ENCODE results near the gene P2RY2. TPM values are rescaled to one million over a fixed set of nuclear protein-coding genes. Genes with fewer than 3 reads are reported as not detected.
"Not testable (repeated sequence)": the region's sequence is repeated elsewhere in the genome, so short reads cannot be mapped to it uniquely, and the experiment has no call there.

P2RY2 gene
- total RNA-seq, 2 experiments from 2014 or later, result not detected

GRCh38 chr11:73196576-73196975 is 21.5 kb upstream of the P2RY2 start:
- H3K9me3 ChIP-seq (ENCODE audit: low read length), result no peaks in the 10 kb centered on the region
- H3K4me2 ChIP-seq (ENCODE audit: low read length), result no peak overlapping the region
- no peaks in the 10 kb centered on the region for H4K20me1 ChIP-seq (ENCODE audit: insufficient read depth, low read length)
- ChIA-PET CTCF (ENCODE audit: unreplicated experiment) (no interaction called here), POLR2A (no interaction called here)
- H2AFZ ChIP-seq (ENCODE audit: low read length), result no peak overlapping the region
- intact Hi-C loops (cut with micrococcal nuclease; ENCODE audit: unreplicated experiment), result no loop called here
- no peak for DNase-seq (ENCODE audit: low spot score)
- TF ChIP-seq EZH2phosphoT487 (IDR thresholded peaks at IDR 0.05; ENCODE audit: borderline replicate concordance, low read depth, low read length), result no peak
- no peak for TF ChIP-seq CTCF (conservative IDR thresholded peaks at IDR 0.05; ENCODE audit: low read length)
- no peak overlapping the region for H3K4me3 ChIP-seq (ENCODE audit: low read depth, low read length, poor library complexity, severe bottlenecking)
- H3K4me1 ChIP-seq (ENCODE audit: insufficient read depth, low read length, poor library complexity, severe bottlenecking), result no peaks in the 10 kb centered on the region
- no peaks in the 10 kb centered on the region for H3K79me2 ChIP-seq (ENCODE audit: insufficient read depth, low read depth, low read length)
- no peak overlapping the region for H3K27ac ChIP-seq (ENCODE audit: low read depth, low read length, poor library complexity, severe bottlenecking)
- H3K9me2 ChIP-seq (ENCODE audit: insufficient read depth, low read length), result no peaks in the 10 kb centered on the region
- no TSS peak for BruUV-seq (replicated peaks)
- no peaks in the 10 kb centered on the region for H3K36me3 ChIP-seq (ENCODE audit: insufficient read depth, low read length)

GRCh38 chr11:73197348-73197747 is 20.7 kb upstream of the P2RY2 start:
- TF ChIP-seq EZH2phosphoT487 (IDR thresholded peaks at IDR 0.05; ENCODE audit: borderline replicate concordance, low read depth, low read length), result no peak
- no peak for TF ChIP-seq CTCF (conservative IDR thresholded peaks at IDR 0.05; ENCODE audit: low read length)
- ChIA-PET CTCF (ENCODE audit: unreplicated experiment) (no interaction called here), POLR2A (no interaction called here)
- H2AFZ ChIP-seq (ENCODE audit: low read length), result no peak overlapping the region
- no peaks in the 10 kb centered on the region for H3K79me2 ChIP-seq (ENCODE audit: insufficient read depth, low read depth, low read length)
- H3K9me3 ChIP-seq (ENCODE audit: low read length), result no peaks in the 10 kb centered on the region
- no peaks in the 10 kb centered on the region for H4K20me1 ChIP-seq (ENCODE audit: insufficient read depth, low read length)
- DNase-seq (ENCODE audit: low spot score), result no peak
- H3K9me2 ChIP-seq (ENCODE audit: insufficient read depth, low read length), result no peaks in the 10 kb centered on the region
- no peaks in the 10 kb centered on the region for H3K36me3 ChIP-seq (ENCODE audit: insufficient read depth, low read length)
- H3K4me1 ChIP-seq (ENCODE audit: insufficient read depth, low read length, poor library complexity, severe bottlenecking), result no peaks in the 10 kb centered on the region
- no peak overlapping the region for H3K27ac ChIP-seq (ENCODE audit: low read depth, low read length, poor library complexity, severe bottlenecking)
- no peak overlapping the region for H3K4me3 ChIP-seq (ENCODE audit: low read depth, low read length, poor library complexity, severe bottlenecking)
- intact Hi-C loops (cut with micrococcal nuclease; ENCODE audit: unreplicated experiment), result no loop called here
- no peak overlapping the region for H3K4me2 ChIP-seq (ENCODE audit: low read length)
- BruUV-seq (replicated peaks), result no TSS peak

GRCh38 chr11:73197787-73198186 is 20.3 kb upstream of the P2RY2 start:
- POLR2A ChIA-PET; H3K4me1 ChIP-seq (ENCODE audit: insufficient read depth, low read length, poor library complexity, severe bottlenecking); H3K9me2 ChIP-seq (ENCODE audit: insufficient read depth, low read length); intact Hi-C loops (cut with micrococcal nuclease; ENCODE audit: unreplicated experiment); H3K4me3 ChIP-seq (ENCODE audit: low read depth, low read length, poor library complexity, severe bottlenecking); DNase-seq (ENCODE audit: low spot score); CTCF ChIA-PET (ENCODE audit: unreplicated experiment); H3K4me2 ChIP-seq (ENCODE audit: low read length); H3K79me2 ChIP-seq (ENCODE audit: insufficient read depth, low read depth, low read length); H3K36me3 ChIP-seq (ENCODE audit: insufficient read depth, low read length); H2AFZ ChIP-seq (ENCODE audit: low read length); H4K20me1 ChIP-seq (ENCODE audit: insufficient read depth, low read length); H3K27ac ChIP-seq (ENCODE audit: low read depth, low read length, poor library complexity, severe bottlenecking); BruUV-seq (replicated peaks); H3K9me3 ChIP-seq (ENCODE audit: low read length): not testable (repeated sequence)

Measured in OCI-LY7 (cell line).